KMS-11 (cell line): ENCODE measurements around the gene GABRB3.

Experiments
- H2AFZ ChIP-seq: fragments of 200-600 bp; sonication (generic); 2 replicates; pipeline ENCODE4 v1.6.1; 2016; ENCODE audit warnings: antibody characterized with exemption, mixed run types, low read depth
- H3K27ac ChIP-seq: fragments of 200-600 bp; sonication (generic); 2 replicates; pipeline ENCODE4 v1.6.1; 2016; ENCODE audit warnings: mild to moderate bottlenecking, mixed run types
- H3K27me3 ChIP-seq: fragments of 200-600 bp; sonication (generic); 2 replicates; pipeline ENCODE4 v1.6.1; 2017; ENCODE audit warnings: mild to moderate bottlenecking, low read depth, mixed run types, moderate library complexity; ENCODE audit not compliant: insufficient read depth
- H3K36me3 ChIP-seq: fragments of 200-600 bp; sonication (generic); 2 replicates; pipeline ENCODE4 v1.6.1; 2017; ENCODE audit warnings: mild to moderate bottlenecking, mixed run types; ENCODE audit not compliant: insufficient read depth
- H3K4me1 ChIP-seq: fragments of 200-600 bp; sonication (generic); 2 replicates; pipeline ENCODE4 v1.6.1; 2016; ENCODE audit warnings: mild to moderate bottlenecking, low read depth, mixed run types; ENCODE audit not compliant: poor library complexity, severe bottlenecking
- H3K4me2 ChIP-seq: fragments of 200-600 bp; sonication (generic); 2 replicates; pipeline ENCODE4 v1.7.0; 2016; ENCODE audit warnings: mild to moderate bottlenecking, mixed run types
- H3K4me3 ChIP-seq: fragments of 200-600 bp; sonication (generic); IDR thresholded peaks from 2 replicates; pipeline ENCODE4 v1.6.1; 2017; ENCODE audit warnings: low read depth, low read length, mixed read lengths; ENCODE audit not compliant: insufficient read depth
- H3K79me2 ChIP-seq: fragments of 200-600 bp; sonication (generic); 2 replicates; pipeline ENCODE4 v1.6.1; 2016; ENCODE audit warnings: low read depth, mixed run types; ENCODE audit not compliant: insufficient read depth
- H3K9ac ChIP-seq: fragments of 200-600 bp; sonication (generic); 2 replicates; pipeline ENCODE4 v1.6.1; 2016; ENCODE audit warnings: mild to moderate bottlenecking, mixed run types
- H4K20me1 ChIP-seq: fragments of 200-600 bp; sonication (generic); 2 replicates; pipeline ENCODE4 v1.6.1; 2016; ENCODE audit warnings: mild to moderate bottlenecking, mixed run types; ENCODE audit not compliant: insufficient read depth
- TF ChIP-seq, protein P1 (sequence below): fragments of 200-600 bp; sonication (generic); conservative IDR thresholded peaks from 2 replicates; pipeline ENCODE4 v1.6.1; 2017; ENCODE audit warnings: low read depth, mild to moderate bottlenecking, antibody characterized with exemption, low read length, moderate library complexity, mixed read lengths

Gene GABRB3

DNA sequence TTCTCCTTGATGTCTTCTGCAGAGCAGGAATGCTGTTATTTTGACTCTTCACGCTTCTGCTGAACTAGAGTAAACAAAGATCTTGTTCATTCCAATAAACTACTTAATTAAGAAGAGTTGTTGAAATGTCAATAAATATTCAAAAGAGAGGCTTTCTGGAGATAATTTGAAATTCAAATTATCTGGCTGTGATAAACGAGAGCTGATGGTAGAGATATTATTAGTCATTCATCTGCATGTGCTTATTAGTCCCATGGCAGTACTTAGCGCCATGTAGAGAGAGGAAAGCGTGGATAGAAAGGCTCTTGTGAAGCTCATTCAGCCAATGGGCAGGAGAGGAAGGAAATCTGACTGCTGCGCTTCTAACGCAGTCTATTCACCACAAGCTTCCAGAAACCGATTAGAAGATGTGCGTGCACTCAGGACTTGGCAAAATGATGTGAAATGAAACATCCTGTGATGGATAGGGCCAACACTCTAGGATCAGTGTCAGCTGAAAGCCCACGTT, 251.1 kb downstream of the GABRB3 start:
- H3K27ac ChIP-seq: no peak overlapping the region
- H3K36me3 ChIP-seq: no peaks in the 10 kb centered on the region
- TF ChIP-seq, protein P1, sequence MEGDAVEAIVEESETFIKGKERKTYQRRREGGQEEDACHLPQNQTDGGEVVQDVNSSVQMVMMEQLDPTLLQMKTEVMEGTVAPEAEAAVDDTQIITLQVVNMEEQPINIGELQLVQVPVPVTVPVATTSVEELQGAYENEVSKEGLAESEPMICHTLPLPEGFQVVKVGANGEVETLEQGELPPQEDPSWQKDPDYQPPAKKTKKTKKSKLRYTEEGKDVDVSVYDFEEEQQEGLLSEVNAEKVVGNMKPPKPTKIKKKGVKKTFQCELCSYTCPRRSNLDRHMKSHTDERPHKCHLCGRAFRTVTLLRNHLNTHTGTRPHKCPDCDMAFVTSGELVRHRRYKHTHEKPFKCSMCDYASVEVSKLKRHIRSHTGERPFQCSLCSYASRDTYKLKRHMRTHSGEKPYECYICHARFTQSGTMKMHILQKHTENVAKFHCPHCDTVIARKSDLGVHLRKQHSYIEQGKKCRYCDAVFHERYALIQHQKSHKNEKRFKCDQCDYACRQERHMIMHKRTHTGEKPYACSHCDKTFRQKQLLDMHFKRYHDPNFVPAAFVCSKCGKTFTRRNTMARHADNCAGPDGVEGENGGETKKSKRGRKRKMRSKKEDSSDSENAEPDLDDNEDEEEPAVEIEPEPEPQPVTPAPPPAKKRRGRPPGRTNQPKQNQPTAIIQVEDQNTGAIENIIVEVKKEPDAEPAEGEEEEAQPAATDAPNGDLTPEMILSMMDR: no peak
- no peak overlapping the region for H3K4me2 ChIP-seq
- H4K20me1 ChIP-seq: no peaks in the 10 kb centered on the region
- H3K4me3 ChIP-seq: no peak overlapping the region
- no peaks in the 10 kb centered on the region for H3K27me3 ChIP-seq
- H2AFZ ChIP-seq: no peak overlapping the region
- no peak overlapping the region for H3K9ac ChIP-seq
- H3K4me1 ChIP-seq: no peaks in the 10 kb centered on the region
- no peaks in the 10 kb centered on the region for H3K79me2 ChIP-seq

DNA sequence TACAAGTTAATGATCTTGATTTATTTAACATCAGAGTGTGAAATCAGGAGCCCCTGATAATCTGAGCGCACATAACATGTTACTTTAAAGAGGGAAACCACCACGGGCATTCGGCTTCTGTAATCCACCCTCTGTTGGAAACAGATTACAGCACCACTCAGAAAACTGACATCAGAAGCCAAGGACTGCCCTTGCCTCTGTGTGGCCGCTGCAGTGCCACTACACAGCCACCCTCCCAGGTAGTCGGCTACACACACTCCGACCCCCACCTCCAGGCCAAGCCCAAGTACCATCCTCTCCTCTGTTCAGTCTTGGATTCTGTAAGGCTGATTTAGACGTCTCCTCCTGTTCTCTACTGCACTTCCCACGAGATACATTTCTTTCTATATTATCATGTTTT, 251.7 kb downstream of the GABRB3 start:
- no peak overlapping the region for H3K9ac ChIP-seq
- no peak overlapping the region for H3K27ac ChIP-seq
- H3K79me2 ChIP-seq: no peaks in the 10 kb centered on the region
- H3K4me3 ChIP-seq: no peak overlapping the region
- no peak overlapping the region for H3K4me2 ChIP-seq
- H4K20me1 ChIP-seq: no peaks in the 10 kb centered on the region
- TF ChIP-seq, protein P1: no peak
- H3K4me1 ChIP-seq: no peaks in the 10 kb centered on the region
- H3K27me3 ChIP-seq: no peaks in the 10 kb centered on the region
- no peaks in the 10 kb centered on the region for H3K36me3 ChIP-seq
- no peak overlapping the region for H2AFZ ChIP-seq

DNA sequence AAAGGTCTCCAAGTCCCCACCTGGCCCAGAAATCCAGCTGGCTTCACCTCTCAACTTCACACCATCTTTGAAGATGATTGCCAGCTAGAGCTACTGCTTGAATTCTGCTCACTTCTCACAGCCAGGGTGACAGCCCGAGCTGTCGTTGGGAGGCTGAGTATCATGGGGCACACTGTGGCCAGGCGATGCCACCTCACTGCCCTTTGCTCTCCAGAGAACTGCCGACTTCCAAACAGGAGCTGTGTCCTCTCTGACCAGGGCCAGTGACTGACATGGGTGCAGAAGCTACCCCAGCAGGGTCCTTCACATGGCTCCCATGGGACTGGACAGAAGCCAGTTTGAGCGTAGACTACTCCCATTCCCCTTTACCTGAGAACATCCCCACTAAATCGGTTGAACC, 254.0 kb downstream of the GABRB3 start:
- Histone ChIP-seq H3K79me2 (no peaks in the 10 kb centered on the region), H3K27ac (no peak overlapping the region), H3K9ac (no peak overlapping the region), H4K20me1 (no peaks in the 10 kb centered on the region), H3K4me3 (no peak overlapping the region), H3K36me3 (no peaks in the 10 kb centered on the region), H2AFZ (no peak overlapping the region), H3K4me2 (no peak overlapping the region), H3K4me1 (no peaks in the 10 kb centered on the region), H3K27me3 (no peaks in the 10 kb centered on the region)
- TF ChIP-seq, protein P1: no peak

DNA sequence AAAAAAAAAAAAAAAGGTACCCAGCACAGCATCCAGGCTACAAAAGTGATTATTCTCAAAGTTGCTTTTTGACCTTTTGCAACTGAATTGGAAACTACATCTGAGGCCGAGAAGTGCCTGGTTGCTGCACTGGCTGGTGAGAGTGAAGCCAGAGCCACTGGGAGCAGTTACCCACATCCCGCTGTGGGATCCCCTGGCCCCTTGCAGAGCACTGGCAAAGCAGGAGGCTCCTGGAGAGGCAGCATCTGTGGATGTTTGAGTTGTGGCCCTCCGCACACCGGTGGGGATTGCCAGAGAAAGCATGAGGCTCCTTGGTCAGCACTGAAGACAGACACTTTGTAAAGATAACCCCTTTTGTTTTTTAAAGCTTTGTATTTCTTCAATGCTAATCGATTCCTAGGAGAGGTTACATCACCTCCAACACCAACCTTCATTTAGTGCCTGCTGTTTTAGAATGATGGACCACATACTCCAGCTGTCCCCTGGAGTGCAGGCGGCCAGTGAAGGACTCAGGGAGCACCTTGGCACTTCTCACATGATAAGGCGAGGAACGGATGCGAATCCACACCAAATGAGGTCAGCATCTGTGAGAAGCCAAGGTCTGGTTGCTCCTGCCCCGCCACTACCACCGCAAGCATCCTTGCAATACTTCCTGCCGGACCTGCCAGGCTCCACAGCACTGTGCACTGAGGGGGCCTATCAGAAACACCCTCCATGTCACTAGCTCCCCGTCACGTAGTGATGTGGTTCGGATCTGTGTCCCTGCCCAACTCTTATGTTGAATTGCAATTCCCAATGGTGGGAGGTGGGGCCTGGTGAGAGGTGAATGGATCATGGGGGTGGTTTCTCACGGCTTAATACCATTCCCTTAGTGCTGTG, 256.5 kb downstream of the GABRB3 start:
- no peak overlapping the region for H3K9ac ChIP-seq
- no peak overlapping the region for H3K4me2 ChIP-seq
- no peaks in the 10 kb centered on the region for H4K20me1 ChIP-seq
- no peaks in the 10 kb centered on the region for H3K4me1 ChIP-seq
- TF ChIP-seq, protein P1: no peak
- no peak overlapping the region for H3K27ac ChIP-seq
- no peaks in the 10 kb centered on the region for H3K79me2 ChIP-seq
- H3K36me3 ChIP-seq: no peaks in the 10 kb centered on the region
- no peak overlapping the region for H2AFZ ChIP-seq
- no peak overlapping the region for H3K4me3 ChIP-seq
- H3K27me3 ChIP-seq: no peaks in the 10 kb centered on the region
